ENCODE data around the gene MPST.

- no peak for TF ChIP-seq CTCF (IDR thresholded peaks at IDR 0.05)
- no peak for TF ChIP-seq POLR2AphosphoS5 (IDR thresholded peaks at IDR 0.05)
Observed at GRCh38 chr22:37012262-37012904, 7.2 kb upstream of the MPST start.

Measured in suprapubic skin (tissue), 3 donors.